ENCODE data around the gene TWIST2.

Gene TWIST2

DNA sequence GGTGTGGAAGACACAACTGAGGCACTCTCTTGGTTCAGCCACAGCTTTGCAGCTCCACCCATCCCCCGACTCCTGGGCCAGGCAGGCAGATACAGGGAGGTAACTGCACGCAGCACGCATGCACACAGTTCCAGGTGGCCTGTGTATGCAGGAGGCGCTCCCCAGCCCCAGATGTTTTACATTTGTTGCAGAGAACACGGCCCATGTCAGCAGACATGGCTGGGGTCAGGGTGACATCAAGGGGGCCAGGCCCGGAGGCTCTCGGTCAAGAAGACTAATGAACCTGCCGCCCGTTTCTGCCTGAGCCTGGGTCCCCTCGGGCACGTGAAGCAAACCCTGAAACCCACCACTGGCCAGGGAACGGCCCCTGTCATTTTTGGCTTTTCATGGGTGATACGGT lies 57.3 kb downstream of the TWIST2 start:
- no peak for DNase-seq (ENCODE audit: low read depth)

GRCh38 chr2:238905644-238906043 lies 57.8 kb downstream of the TWIST2 start:
- no peak for DNase-seq (ENCODE audit: low read depth)

DNA sequence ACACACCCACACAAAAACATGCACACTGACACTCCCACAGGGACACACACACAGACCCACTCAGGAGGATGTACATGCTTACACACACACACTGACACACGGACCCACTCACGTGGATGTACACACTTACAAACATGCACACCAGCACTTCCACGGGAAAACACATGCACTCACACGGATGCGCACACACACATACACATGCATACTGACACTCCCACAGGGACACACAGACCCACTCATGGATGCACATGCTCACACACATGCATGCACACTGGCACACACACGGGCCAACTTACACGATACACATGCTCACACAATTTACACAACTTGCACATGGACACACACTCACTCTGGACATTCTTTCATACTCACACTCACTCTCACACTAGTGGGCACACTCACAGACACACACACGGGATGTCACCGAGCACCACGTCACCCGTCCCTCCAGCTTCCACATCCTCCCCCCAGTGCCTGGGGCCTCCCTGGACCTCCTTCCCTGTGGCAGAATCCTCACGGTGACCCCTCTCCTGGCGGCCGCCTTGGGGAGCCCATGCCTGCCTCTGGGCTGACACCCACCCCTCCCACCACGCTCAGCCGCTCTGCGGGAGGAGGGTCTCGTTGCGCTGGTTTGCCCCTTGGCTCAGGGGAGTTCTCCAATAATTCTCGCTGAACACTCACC lies 58.5 kb downstream of the TWIST2 start:
- DNase-seq (ENCODE audit: low read depth) = no peak

DNA sequence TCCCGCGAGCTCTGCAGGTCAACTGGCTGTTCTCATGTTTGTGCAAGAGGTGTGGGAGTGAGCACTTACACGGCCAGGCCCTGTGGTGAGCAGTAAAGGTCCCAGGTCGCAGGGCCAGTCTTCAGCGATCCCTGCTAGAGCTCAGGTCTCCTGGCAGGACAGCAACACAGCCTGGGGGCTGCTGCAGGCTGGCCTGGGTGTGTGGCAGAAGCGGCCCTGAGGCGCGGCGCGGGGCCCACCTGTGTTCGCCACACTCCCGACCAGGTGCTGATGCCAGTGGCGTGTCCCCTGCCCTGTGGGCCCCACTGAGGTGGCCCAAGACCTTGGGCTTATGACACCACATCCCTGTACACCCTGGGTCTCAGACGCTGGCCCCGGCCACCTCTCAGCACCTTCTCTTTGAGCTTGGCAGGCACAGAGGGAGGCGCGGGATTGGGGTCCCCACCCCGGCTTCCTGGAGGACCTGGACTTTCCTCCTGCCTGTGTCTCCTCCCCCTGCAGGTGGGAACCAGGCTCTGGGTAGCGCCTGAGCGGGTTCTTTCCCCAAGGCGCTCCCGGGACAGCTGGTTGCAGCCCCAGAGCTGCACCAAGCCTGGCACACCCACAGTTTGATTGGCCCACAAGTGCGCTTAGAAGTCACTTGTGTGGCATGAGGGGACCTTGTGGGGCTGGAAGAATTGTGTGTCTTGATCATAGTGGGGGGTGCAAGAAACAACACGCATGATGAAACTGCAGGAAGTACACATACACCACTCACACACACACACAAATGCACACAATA lies 59.2 kb downstream of the TWIST2 start:
- DNase-seq (ENCODE audit: low read depth) = no peak

DNA sequence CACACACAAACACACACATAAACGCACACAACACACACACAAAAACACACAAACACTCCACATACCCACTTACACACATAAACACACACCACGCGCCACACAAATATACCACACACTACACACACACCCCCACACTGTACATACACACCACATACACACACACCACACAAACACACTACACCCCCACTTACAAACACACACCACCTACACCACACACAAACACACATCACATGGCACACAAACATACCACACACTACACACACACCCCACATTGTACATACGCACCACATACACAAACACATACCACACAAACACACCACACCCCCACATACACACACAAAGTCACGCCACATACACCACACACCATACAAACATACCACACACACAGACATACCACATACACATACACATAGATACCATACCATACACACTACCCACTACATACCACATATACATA lies 59.9 kb downstream of the TWIST2 start:
- DNase-seq (ENCODE audit: low read depth) = no peak

- DNase-seq (ENCODE audit: low read depth) = no peak
Observed at GRCh38 chr2:238908960-238909951, 61.4 kb downstream of the TWIST2 start.

- no peak for DNase-seq (ENCODE audit: low read depth)
Observed at GRCh38 chr2:238910751-238911351, 63.0 kb downstream of the TWIST2 start.

DNA sequence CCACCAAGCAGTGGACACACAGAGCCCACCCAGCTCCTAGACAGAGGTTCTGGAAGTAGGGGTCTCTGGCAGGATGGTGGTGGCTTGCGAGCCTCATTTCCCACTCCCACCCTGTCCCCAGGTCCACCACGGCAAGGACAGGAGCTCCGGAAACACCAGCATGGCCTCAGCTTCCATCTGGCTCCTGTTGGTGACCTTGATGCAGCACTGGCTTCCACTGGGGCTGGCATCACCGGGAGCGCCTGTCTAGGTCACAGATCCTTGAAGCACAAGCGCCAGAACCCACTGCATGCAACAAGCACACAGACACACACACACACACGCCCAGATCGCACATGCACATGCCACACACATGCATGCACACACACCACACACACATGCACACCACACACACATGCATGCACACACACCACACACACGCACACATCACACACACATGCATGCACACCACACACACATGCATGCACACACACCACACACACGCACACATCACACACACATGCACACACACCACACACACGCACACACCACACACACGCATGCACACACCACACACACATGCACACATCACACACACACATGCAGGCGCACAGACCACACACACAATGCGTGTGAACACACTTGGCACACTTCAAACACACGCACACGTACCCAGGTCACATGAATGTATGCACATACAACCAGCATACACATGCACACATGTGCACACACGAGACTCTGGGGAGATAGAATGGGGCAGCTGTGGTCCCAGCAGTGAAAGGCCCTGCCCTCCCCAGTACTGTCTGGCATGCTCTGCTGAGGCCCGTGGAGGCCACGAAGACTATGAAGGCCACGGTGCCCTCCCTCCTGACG lies 63.7 kb downstream of the TWIST2 start:
- DNase-seq (ENCODE audit: low read depth) = no peak

GRCh38 chr2:238912228-238912915 lies 64.5 kb downstream of the TWIST2 start:
- no peak for DNase-seq (ENCODE audit: low read depth)

- DNase-seq (ENCODE audit: low read depth) = no peak
Observed at GRCh38 chr2:238912916-238913875, 65.3 kb downstream of the TWIST2 start.

DNA sequence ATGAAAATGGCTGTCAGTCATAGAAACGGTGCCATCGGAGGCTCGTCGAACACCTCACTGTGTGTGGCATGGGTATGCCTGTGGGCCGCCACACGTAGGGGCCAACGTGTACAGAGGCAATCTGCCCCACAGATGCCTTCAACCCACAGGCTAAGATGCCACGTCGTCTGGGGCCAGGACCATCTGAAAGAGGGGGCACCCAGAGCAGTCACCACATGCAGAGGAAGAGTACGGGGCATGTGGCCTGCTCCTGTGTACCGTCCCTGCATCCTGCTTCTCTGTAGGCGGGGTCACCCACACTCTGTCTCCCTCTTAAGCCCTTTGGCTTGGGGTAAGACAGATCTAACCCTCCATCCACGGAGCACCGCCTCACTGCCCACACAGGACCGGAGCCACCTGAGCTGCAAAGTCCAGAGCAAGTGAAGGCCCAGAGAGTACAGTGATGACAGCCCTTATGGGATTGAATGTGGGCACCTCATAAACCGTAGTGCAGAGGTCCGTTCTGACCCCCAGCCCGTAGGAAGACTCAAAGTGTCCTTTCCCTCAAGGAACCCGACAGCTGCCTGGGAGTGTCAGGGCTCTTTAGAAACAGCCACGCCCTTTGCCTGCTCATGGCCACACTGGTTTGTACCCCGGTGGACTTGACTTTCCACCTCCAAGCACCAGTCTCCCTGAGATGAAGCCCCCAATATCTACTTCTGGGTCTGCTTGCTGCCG lies 66.2 kb downstream of the TWIST2 start:
- no peak for DNase-seq (ENCODE audit: low read depth)

DNA sequence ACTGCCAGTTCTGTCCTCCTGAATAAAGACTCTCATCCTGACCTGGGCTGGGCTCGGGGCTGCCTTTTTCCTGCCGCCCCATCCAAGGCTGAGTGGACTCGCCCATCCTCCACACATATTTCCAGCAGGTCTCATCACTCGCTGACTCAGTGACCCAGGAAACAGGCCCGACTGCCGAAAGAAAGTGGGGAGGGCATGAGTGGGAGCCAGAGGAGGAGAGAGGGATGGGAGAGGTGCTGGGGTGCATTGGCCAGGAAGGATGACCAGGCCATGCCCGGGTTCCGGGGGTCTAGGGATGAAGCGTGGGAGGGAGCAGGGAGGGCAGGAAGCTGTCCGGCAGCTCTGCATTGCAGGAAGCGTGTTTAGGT lies 66.7 kb downstream of the TWIST2 start:
- DNase-seq (ENCODE audit: low read depth) = no peak

- DNase-seq (ENCODE audit: low read depth) = no peak
Observed at GRCh38 chr2:238915196-238915595, 67.3 kb downstream of the TWIST2 start.

- DNase-seq (ENCODE audit: low read depth) = no peak
Observed at GRCh38 chr2:238915596-238915995, 67.7 kb downstream of the TWIST2 start.

DNA sequence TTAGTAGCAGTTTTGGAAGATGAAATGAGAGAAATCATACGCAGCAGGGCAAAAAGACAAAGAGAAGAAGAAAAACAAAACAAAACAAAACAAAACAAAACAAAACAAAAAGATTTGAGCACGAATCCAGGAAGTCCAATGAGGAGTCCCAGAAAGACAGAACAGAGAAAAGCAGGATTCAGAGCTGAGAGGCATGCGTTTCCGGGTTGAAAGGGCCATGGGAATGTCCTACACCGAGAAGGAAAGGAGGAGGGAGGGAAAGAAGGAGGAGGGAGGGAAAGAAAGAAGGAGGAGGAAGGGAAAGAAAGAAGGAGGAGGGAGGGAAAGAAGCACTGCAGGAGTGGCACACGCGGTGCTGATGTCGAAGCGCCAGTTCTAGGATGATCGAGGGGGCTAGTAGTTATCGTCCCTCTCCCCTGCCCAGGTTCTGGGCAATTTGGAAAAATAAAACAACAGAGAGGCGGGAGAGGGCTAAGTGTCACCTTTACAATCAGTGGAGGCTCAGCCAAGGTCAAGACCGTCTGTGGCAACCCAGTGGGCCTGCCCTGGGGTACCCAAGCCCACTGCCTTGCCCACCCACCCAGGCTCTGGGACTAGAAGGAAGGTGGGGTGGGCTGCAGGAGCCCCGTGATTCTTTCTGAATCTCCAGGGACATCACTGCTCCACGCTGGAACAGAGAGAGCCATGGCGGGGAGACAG lies 68.4 kb downstream of the TWIST2 start:
- no peak for DNase-seq (ENCODE audit: low read depth)

DNA sequence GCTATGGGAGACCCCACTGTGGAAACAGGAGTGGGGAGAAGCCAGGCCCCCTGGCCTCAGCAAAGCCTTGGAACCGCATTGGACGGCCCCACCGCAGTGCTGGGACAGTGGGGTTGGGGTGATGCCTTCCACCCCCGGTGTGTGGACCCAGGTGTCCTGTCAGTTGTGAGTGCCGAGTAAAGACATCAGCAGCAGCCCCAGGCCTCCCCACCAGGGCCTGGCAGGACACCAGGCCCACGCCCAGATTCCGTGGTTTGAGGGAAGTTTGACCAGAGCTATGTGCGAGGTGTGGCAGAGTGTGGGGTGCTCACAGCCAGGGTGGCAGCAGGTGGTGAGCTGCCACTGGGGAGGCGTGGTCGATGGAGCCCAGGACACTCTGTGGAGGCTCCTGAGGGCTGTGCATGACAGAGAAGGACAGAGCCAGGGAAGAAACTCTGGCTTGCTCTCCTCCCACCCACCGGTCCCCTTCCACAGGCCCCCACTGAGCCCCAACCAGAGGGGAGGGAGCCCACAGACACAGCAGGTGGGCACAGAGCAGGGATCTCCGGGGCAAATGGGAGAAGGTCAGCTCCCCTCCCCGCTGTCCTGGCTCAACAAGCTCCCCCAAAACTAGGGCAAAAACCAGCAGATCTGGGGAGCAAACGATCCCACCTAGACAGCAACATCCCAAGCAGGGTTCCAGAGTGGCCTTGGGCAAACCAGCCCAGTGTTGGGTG lies 69.1 kb downstream of the TWIST2 start:
- no peak for DNase-seq (ENCODE audit: low read depth)

DNA sequence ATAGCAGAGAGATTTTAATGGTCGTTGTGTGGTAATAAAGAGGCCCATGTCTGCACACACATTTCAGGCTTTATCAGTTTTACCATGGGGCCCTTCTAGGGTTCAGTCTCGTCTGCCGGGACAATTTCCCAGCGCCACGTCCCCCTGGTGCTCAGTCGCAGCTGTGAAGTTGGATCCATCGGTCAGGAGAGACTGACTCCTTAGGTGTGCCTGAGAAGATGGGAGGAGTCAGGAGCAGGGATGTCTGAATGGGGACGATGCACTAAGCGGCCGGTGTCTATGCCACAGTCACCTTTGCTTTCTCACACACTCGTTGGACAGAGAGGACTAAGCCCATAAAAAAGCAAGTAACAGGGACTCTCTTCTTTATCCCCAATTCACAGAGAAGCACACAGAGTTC lies 71.4 kb downstream of the TWIST2 start:
- DNase-seq (ENCODE audit: low read depth) = no peak
